ENCODE data around the gene HERC5.

GRCh38 chr4:88526221-88526815 lies 69.4 kb downstream of the HERC5 start:
- TF ChIP-seq POLR2A (IDR thresholded peaks at IDR 0.05) (no peak), CTCF (IDR thresholded peaks at IDR 0.05) (peak in 2 of 5 experiments; percentile 14 to 33)
